ENCODE data around the gene GPR146.
"Not testable (repeated sequence)": the region's sequence is repeated elsewhere in the genome, so short reads cannot be mapped to it uniquely, and the experiment has no call there.

Gene GPR146

GRCh38 chr7:1064581-1064980, 20.2 kb downstream of the GPR146 start:
- Mint-ChIP-seq H3K27ac (no peak overlapping the region), H3K9me3 (no peaks in the 10 kb centered on the region), H3K4me3 (no peak overlapping the region), H3K4me1 (peaks cover 16% of the 10 kb centered on the region), H3K36me3 (ENCODE audit: low read depth) (no peaks in the 10 kb centered on the region), H3K27me3 (no peaks in the 10 kb centered on the region)
- ATAC-seq (no peak), DNase-seq (no peak)

GRCh38 chr7:1065263-1065584, 20.9 kb downstream of the GPR146 start:
- Mint-ChIP-seq H3K27me3 (no peaks in the 10 kb centered on the region), H3K9me3 (no peaks in the 10 kb centered on the region), H3K4me1 (peaks cover 16% of the 10 kb centered on the region), H3K36me3 (ENCODE audit: low read depth) (no peaks in the 10 kb centered on the region), H3K4me3 (no peak overlapping the region), H3K27ac (no peak overlapping the region)
- ATAC-seq (no peak), DNase-seq (no peak)

GRCh38 chr7:1065585-1066241, 21.4 kb downstream of the GPR146 start:
- Mint-ChIP-seq H3K27me3 (no peaks in the 10 kb centered on the region), H3K9me3 (no peaks in the 10 kb centered on the region), H3K27ac (no peak overlapping the region), H3K4me3 (no peak overlapping the region), H3K36me3 (ENCODE audit: low read depth) (no peaks in the 10 kb centered on the region), H3K4me1 (peaks cover 16% of the 10 kb centered on the region)
- ATAC-seq (peak; percentile 93), DNase-seq (peak; percentile 87)

- H3K27me3 Mint-ChIP-seq = no peaks in the 10 kb centered on the region
Measured at GRCh38 chr7:1066242-1066588, 21.9 kb downstream of the GPR146 start.

GRCh38 chr7:1068013-1068412, 23.7 kb downstream of the GPR146 start:
- H3K27ac Mint-ChIP-seq = no peak overlapping the region
- ATAC-seq (no peak), DNase-seq (no peak)
- no peaks in the 10 kb centered on the region for H3K9me3 Mint-ChIP-seq
- no peaks in the 10 kb centered on the region for H3K36me3 Mint-ChIP-seq (ENCODE audit: low read depth)
- H3K4me1 Mint-ChIP-seq = peaks cover 5% of the 10 kb centered on the region
- H3K27me3 Mint-ChIP-seq = no peaks in the 10 kb centered on the region
- H3K4me3 Mint-ChIP-seq = no peak overlapping the region

More at GRCh38 chr7:1066242-1066588, 21.9 kb downstream of the GPR146 start:
- Mint-ChIP-seq H3K4me3 (no peak overlapping the region), H3K9me3 (no peaks in the 10 kb centered on the region), H3K4me1 (peaks cover 16% of the 10 kb centered on the region), H3K36me3 (ENCODE audit: low read depth) (no peaks in the 10 kb centered on the region), H3K27ac (no peak overlapping the region)
- ATAC-seq = no peak
- DNase-seq = no peak

- Mint-ChIP-seq H3K4me1 (peaks cover 5% of the 10 kb centered on the region), H3K4me3 (no peak overlapping the region), H3K36me3 (ENCODE audit: low read depth) (no peaks in the 10 kb centered on the region), H3K9me3 (no peaks in the 10 kb centered on the region), H3K27me3 (no peaks in the 10 kb centered on the region), H3K27ac (no peak overlapping the region)
- ATAC-seq (no peak), DNase-seq (no peak)
Measured at GRCh38 chr7:1068619-1069018, 24.3 kb downstream of the GPR146 start.

- Mint-ChIP-seq H3K4me3 (no peak overlapping the region), H3K4me1 (peaks cover 2% of the 10 kb centered on the region), H3K27ac (no peak overlapping the region), H3K36me3 (ENCODE audit: low read depth) (no peaks in the 10 kb centered on the region), H3K9me3 (no peaks in the 10 kb centered on the region), H3K27me3 (no peaks in the 10 kb centered on the region)
- DNase-seq (no peak), ATAC-seq (no peak)
Measured at GRCh38 chr7:1070544-1071011, 26.2 kb downstream of the GPR146 start.

- no peaks in the 10 kb centered on the region for H3K9me3 Mint-ChIP-seq
- H3K4me1 Mint-ChIP-seq = no peaks in the 10 kb centered on the region
- DNase-seq = no peak
- H3K27ac Mint-ChIP-seq = no peak overlapping the region
- no peaks in the 10 kb centered on the region for H3K36me3 Mint-ChIP-seq (ENCODE audit: low read depth)
- H3K27me3 Mint-ChIP-seq = no peaks in the 10 kb centered on the region
- H3K4me3 Mint-ChIP-seq = no peak overlapping the region
- ATAC-seq = no peak
Measured at GRCh38 chr7:1071731-1072254, 27.4 kb downstream of the GPR146 start.

GRCh38 chr7:1073142-1073977, 29.0 kb downstream of the GPR146 start:
- no peaks in the 10 kb centered on the region for H3K9me3 Mint-ChIP-seq
- ATAC-seq (no peak), DNase-seq (no peak)
- no peak overlapping the region for H3K4me3 Mint-ChIP-seq
- no peaks in the 10 kb centered on the region for H3K4me1 Mint-ChIP-seq
- H3K27me3 Mint-ChIP-seq = no peaks in the 10 kb centered on the region
- no peak overlapping the region for H3K27ac Mint-ChIP-seq
- H3K36me3 Mint-ChIP-seq (ENCODE audit: low read depth) = no peaks in the 10 kb centered on the region

GRCh38 chr7:1074018-1074417, 29.7 kb downstream of the GPR146 start:
- not testable (repeated sequence) for H3K4me1 Mint-ChIP-seq; H3K36me3 Mint-ChIP-seq (ENCODE audit: low read depth); H3K27ac Mint-ChIP-seq; ATAC-seq; H3K9me3 Mint-ChIP-seq; DNase-seq; H3K4me3 Mint-ChIP-seq; H3K27me3 Mint-ChIP-seq

- Mint-ChIP-seq H3K4me1 (no peaks in the 10 kb centered on the region), H3K27me3 (no peaks in the 10 kb centered on the region), H3K36me3 (ENCODE audit: low read depth) (no peaks in the 10 kb centered on the region), H3K4me3 (no peak overlapping the region), H3K27ac (no peak overlapping the region), H3K9me3 (no peaks in the 10 kb centered on the region)
- DNase-seq (no peak), ATAC-seq (no peak)
Measured at GRCh38 chr7:1074593-1075431, 30.5 kb downstream of the GPR146 start.

GRCh38 chr7:1076184-1077072, 32.1 kb downstream of the GPR146 start:
- DNase-seq = no peak

GRCh38 chr7:1078519-1078918, 34.2 kb downstream of the GPR146 start:
- H3K27me3 Mint-ChIP-seq = no peaks in the 10 kb centered on the region
- no peak for DNase-seq
- no peaks in the 10 kb centered on the region for H3K4me1 Mint-ChIP-seq
- no peaks in the 10 kb centered on the region for H3K9me3 Mint-ChIP-seq
- H3K36me3 Mint-ChIP-seq (ENCODE audit: low read depth) = peaks cover 2% of the 10 kb centered on the region
- no peak for ATAC-seq
- H3K4me3 Mint-ChIP-seq = no peak overlapping the region
- no peak overlapping the region for H3K27ac Mint-ChIP-seq

More at GRCh38 chr7:1076184-1077072, 32.1 kb downstream of the GPR146 start:
- Mint-ChIP-seq H3K36me3 (ENCODE audit: low read depth) (no peaks in the 10 kb centered on the region), H3K9me3 (no peaks in the 10 kb centered on the region), H3K27me3 (no peaks in the 10 kb centered on the region), H3K27ac (no peak overlapping the region), H3K4me3 (no peak overlapping the region), H3K4me1 (no peaks in the 10 kb centered on the region)
- peak; percentile 16 for ATAC-seq

GRCh38 chr7:1078985-1079384, 34.6 kb downstream of the GPR146 start:
- no peak overlapping the region for H3K27ac Mint-ChIP-seq
- ATAC-seq (no peak), DNase-seq (no peak)
- no peak overlapping the region for H3K4me3 Mint-ChIP-seq
- H3K36me3 Mint-ChIP-seq (ENCODE audit: low read depth) = peaks cover 2% of the 10 kb centered on the region
- H3K9me3 Mint-ChIP-seq = no peaks in the 10 kb centered on the region
- no peaks in the 10 kb centered on the region for H3K27me3 Mint-ChIP-seq
- no peaks in the 10 kb centered on the region for H3K4me1 Mint-ChIP-seq

Data from activated naive CD8-positive, alpha-beta T cell treated with anti-CD3 and anti-CD28 coated beads, Interleukin-2, amount 50 U/mL, for 24 hours (primary cell).